K562 (cell line): ENCODE data around the gene NOTO. TPM values are rescaled to one million over a fixed set of nuclear protein-coding genes. Genes with fewer than 3 reads are reported as not detected.

Experiments
- CHD2 ChIP-seq: IDR thresholded peaks from 2 replicates; pipeline ENCODE4 v1.6.1; 2011; ENCODE audit warnings: low read depth, low read length
- EZH2 ChIP-seq: IDR thresholded peaks from 2 replicates; pipeline ENCODE4 v1.6.1; 2012; ENCODE audit warnings: low read depth, mild to moderate bottlenecking, inconsistent platforms, low read length, borderline replicate concordance
- HDAC1 ChIP-seq, 2 experiments: fragments of 450-650 bp; IDR thresholded peaks; 2 replicates each; pipeline ENCODE4 v1.6.1; 2016 to 2017; ENCODE audit warnings: inconsistent platforms in 1 of 2, mild to moderate bottlenecking in 1 of 2, moderate library complexity in 1 of 2
- HLTF ChIP-seq: fragments of 450-650 bp; IDR thresholded peaks from 2 replicates; pipeline ENCODE4 v1.6.1; 2016
- HMGN3 ChIP-seq: IDR thresholded peaks from 2 replicates; pipeline ENCODE4 v1.6.1; 2011; ENCODE audit warnings: borderline replicate concordance, low read depth, mild to moderate bottlenecking, mixed read lengths, low read length; ENCODE audit not compliant: insufficient read length; ENCODE audit errors: extremely low read depth
- JUND ChIP-seq, 2 experiments: IDR thresholded peaks; 2 replicates in 1 of 2; 3 replicates in 1 of 2; pipeline ENCODE4 v1.6.1; 2011; ENCODE audit warnings: borderline replicate concordance in 2 of 2, low read depth in 2 of 2, low read length in 2 of 2, improper control_type of control experiment in 1 of 2, missing biosample characterization in 1 of 2, missing genetic modification characterization in 1 of 2, missing genetic modification reagents in 1 of 2
- POLR2G ChIP-seq: fragments of 200-400 bp; formaldehyde crosslinking; IDR thresholded peaks from 2 replicates; pipeline ENCODE4 v1.6.1; 2017; ENCODE audit warnings: low read depth, mild to moderate bottlenecking, antibody characterized with exemption, low read length, moderate library complexity
- SAFB2 ChIP-seq: fragments of 200-400 bp; formaldehyde crosslinking; IDR thresholded peaks from 2 replicates; pipeline ENCODE4 v1.6.1; 2018; ENCODE audit warnings: borderline replicate concordance, low read length, low read depth, moderate library complexity; ENCODE audit not compliant: severe bottlenecking
- SPI1 ChIP-seq: IDR thresholded peaks from 2 replicates; pipeline ENCODE4 v1.6.1; 2011; ENCODE audit warnings: low read depth, low read length, control low read depth, borderline replicate concordance
- SRF ChIP-seq, 2 experiments: fragments of 250-450, 450-650 bp in 1 of 2; sonication (Bioruptor Pico) in 1 of 2; sonication (generic) in 1 of 2; formaldehyde crosslinking; IDR thresholded peaks; 2 replicates each; pipeline versions ENCODE4 v1.5.0 to v1.5.1; 2020 to 2022; ENCODE audit warnings: mild to moderate bottlenecking in 1 of 2, missing genetic modification reagents in 1 of 2
- SRSF3 ChIP-seq: fragments of 200-400 bp; formaldehyde crosslinking; IDR thresholded peaks from 2 replicates; pipeline ENCODE4 v1.6.1; 2016; ENCODE audit warnings: mild to moderate bottlenecking, low read length, moderate library complexity; ENCODE audit not compliant: insufficient read depth
- TRIM24 ChIP-seq, 2 experiments: fragments of 450-650 bp; IDR thresholded peaks; 2 replicates each; pipeline ENCODE4 v1.6.1; 2016
- ZNF165 ChIP-seq: fragments of 250-450 bp; sonication (Bioruptor Pico); IDR thresholded peaks from 2 replicates; pipeline ENCODE4 v1.4.0; 2020; ENCODE audit warnings: borderline replicate concordance
- ZNF384 ChIP-seq: IDR thresholded peaks from 2 replicates; pipeline ENCODE4 v1.6.1; 2012; ENCODE audit warnings: low read depth, low read length, improper control_type of control experiment
- polyA plus RNA-seq, 8 experiments: library from polyadenylated mRNA; depleted of rRNA in 4 of 8; stranded (reverse) in 5 of 8; unstranded in 3 of 8; fragments of >200 nt; fragmentation: Nextera tagmentation in 2 of 8; fragmentation: Illumina TruSeq in 1 of 8; extraction: Ambion mirVana in 2 of 8; extraction: Trizol in 1 of 8; gene quantifications; 2 replicates each; pipeline versions ENCODE4 v1.2.1 to v1.2.3, GENCODE V29; 2011 to 2014; ENCODE audit warnings: inconsistent platforms in 1 of 8, missing spikeins in 1 of 8
- total RNA-seq, 7 experiments: library from RNA; depleted of rRNA in 6 of 7; stranded (reverse); fragments of >200 nt in 6 of 7; fragmentation: Illumina TruSeq in 2 of 7; extraction: Trizol in 2 of 7; gene quantifications; 2 replicates each; pipeline versions ENCODE4 v1.2.1 to v1.2.3, GENCODE V29; 2011 to 2021; ENCODE audit warnings: low replicate concordance in 1 of 7
- TF ChIP-seq, protein P1 (sequence below), 3 experiments: fragments of 200-800 bp in 1 of 3; fragments of 250-450 bp in 1 of 3; fragments of 450-650 bp in 1 of 3; sonication (Bioruptor Pico) in 1 of 3; sonication (Bioruptor generic) in 1 of 3; formaldehyde crosslinking in 1 of 3; IDR thresholded peaks; 2 replicates each; pipeline versions ENCODE4 v1.6.1 to v1.8.0; 2016 to 2022; ENCODE audit warnings: mild to moderate bottlenecking in 2 of 3, missing genetic modification characterization in 2 of 3, missing compliant biosample characterization in 1 of 3, moderate library complexity in 1 of 3
- TF ChIP-seq, protein P2 (sequence below): sonication (generic); formaldehyde crosslinking; IDR thresholded peaks from 2 replicates; pipeline ENCODE4 v1.8.0; 2022; ENCODE audit warnings: mild to moderate bottlenecking, missing genetic modification reagents
- TF ChIP-seq, protein P3 (sequence below), 3 experiments: IDR thresholded peaks in 2 of 3; conservative IDR thresholded peaks in 1 of 3; 2 replicates each; pipeline ENCODE4 v1.5.1; 2011 to 2012; ENCODE audit warnings: low read length in 3 of 3, mild to moderate bottlenecking in 3 of 3, control low read depth in 2 of 3, improper control_type of control experiment in 1 of 3, inconsistent platforms in 1 of 3, low read depth in 1 of 3, mixed read lengths in 1 of 3, moderate library complexity in 1 of 3; ENCODE audit not compliant: insufficient read depth in 2 of 3
- TF ChIP-seq, protein P4 (sequence below): sonication (generic); formaldehyde crosslinking; IDR thresholded peaks from 2 replicates; pipeline ENCODE4 v1.8.1; 2023; ENCODE audit warnings: mild to moderate bottlenecking, missing genetic modification reagents

NOTO gene
- total and polyA plus RNA-seq, 9 of the 15 experiments (the other 6 are each of a cell fraction or from before 2014, with no cell fraction given): not detected

DNA sequence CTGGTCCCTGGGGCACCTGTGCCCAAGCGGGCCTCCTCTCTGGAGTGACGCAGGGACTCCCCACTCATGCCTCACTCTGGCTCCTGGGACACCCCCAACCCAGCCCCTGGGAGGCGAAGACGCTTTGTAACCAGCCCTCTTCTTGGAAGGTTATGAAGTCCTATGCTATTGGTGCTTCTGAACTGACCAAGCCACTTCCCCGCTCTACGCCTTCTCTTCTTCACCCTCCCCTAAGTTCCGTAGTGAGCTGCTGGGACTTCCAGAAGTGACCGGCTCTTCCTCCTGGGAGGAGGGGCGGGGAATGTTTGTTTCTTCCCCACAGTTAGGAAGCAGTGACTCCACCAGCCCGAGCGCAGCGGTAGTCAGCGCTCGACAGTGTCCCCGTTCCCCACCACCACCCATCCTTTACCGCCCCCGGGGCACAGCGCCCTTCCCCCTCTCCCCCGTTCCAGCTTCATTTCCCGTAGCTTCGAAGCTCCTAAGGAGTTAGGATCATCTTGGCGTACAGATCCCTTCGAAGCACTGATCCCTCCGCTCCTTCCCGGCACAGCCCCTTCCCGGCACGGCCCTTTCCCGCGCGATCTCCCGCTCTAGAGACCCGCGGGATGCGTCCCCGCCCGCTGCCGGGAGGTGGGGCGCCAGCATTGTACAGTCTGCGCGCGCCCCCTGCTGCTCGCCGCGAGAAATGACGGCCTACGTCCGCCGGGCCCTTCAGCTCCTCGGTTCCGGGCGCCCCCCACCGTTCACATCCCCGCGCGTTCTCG is 25.3 kb upstream of the NOTO start (continued):
- TF ChIP-seq, protein P1, sequence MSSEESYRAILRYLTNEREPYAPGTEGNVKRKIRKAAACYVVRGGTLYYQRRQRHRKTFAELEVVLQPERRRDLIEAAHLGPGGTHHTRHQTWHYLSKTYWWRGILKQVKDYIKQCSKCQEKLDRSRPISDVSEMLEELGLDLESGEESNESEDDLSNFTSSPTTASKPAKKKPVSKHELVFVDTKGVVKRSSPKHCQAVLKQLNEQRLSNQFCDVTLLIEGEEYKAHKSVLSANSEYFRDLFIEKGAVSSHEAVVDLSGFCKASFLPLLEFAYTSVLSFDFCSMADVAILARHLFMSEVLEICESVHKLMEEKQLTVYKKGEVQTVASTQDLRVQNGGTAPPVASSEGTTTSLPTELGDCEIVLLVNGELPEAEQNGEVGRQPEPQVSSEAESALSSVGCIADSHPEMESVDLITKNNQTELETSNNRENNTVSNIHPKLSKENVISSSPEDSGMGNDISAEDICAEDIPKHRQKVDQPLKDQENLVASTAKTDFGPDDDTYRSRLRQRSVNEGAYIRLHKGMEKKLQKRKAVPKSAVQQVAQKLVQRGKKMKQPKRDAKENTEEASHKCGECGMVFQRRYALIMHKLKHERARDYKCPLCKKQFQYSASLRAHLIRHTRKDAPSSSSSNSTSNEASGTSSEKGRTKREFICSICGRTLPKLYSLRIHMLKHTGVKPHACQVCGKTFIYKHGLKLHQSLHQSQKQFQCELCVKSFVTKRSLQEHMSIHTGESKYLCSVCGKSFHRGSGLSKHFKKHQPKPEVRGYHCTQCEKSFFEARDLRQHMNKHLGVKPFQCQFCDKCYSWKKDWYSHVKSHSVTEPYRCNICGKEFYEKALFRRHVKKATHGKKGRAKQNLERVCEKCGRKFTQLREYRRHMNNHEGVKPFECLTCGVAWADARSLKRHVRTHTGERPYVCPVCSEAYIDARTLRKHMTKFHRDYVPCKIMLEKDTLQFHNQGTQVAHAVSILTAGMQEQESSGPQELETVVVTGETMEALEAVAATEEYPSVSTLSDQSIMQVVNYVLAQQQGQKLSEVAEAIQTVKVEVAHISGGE (CRISPR knock-in tag; IDR thresholded peaks at IDR 0.05): peak in 1 of 3 experiments; percentile 19; a peak in 1 of 6 replicates
- TF ChIP-seq TRIM24 (IDR thresholded peaks at IDR 0.05): peak; percentile 67 to 72
- TF ChIP-seq JUND (IDR thresholded peaks at IDR 0.05; ENCODE audit: borderline replicate concordance, low read depth, low read length): 0 out of 2 replicates have a peak, but pooled peaks have one; percentile 38
- no peak; the same call in 2 of the 3 replicates for TF ChIP-seq JUND (tag; IDR thresholded peaks at IDR 0.05; ENCODE audit: borderline replicate concordance, low read depth, low read length)
- TF ChIP-seq, protein P2, sequence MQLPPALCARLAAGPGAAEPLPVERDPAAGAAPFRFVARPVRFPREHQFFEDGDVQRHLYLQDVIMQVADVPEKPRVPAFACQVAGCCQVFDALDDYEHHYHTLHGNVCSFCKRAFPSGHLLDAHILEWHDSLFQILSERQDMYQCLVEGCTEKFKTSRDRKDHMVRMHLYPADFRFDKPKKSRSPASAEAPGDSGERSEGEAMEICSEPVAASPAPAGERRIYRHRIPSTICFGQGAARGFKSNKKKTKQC (CRISPR knock-in tag): peak; percentile 38; the same call in 1 of the 2 replicates
- no peak for TF ChIP-seq SRSF3
- no peak for TF ChIP-seq SAFB2
- 0 out of 2 replicates have a peak, but pooled peaks have one; percentile 49 for TF ChIP-seq HLTF
- no peak for TF ChIP-seq EZH2
- peak; percentile 75 for TF ChIP-seq CHD2
- TF ChIP-seq SPI1: peak; percentile 1; the same call in 1 of the 2 replicates
- TF ChIP-seq, protein P3, sequence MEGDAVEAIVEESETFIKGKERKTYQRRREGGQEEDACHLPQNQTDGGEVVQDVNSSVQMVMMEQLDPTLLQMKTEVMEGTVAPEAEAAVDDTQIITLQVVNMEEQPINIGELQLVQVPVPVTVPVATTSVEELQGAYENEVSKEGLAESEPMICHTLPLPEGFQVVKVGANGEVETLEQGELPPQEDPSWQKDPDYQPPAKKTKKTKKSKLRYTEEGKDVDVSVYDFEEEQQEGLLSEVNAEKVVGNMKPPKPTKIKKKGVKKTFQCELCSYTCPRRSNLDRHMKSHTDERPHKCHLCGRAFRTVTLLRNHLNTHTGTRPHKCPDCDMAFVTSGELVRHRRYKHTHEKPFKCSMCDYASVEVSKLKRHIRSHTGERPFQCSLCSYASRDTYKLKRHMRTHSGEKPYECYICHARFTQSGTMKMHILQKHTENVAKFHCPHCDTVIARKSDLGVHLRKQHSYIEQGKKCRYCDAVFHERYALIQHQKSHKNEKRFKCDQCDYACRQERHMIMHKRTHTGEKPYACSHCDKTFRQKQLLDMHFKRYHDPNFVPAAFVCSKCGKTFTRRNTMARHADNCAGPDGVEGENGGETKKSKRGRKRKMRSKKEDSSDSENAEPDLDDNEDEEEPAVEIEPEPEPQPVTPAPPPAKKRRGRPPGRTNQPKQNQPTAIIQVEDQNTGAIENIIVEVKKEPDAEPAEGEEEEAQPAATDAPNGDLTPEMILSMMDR (IDR thresholded peaks at IDR 0.05 in 2 of 3, conservative IDR thresholded peaks at IDR 0.05 in 1 of 3; ENCODE audit: insufficient read depth in 2 of 3, low read depth in 1 of 3, low read length in 3 of 3): peak; percentile 95 to 99 (median 99)
- TF ChIP-seq ZNF384: 0 out of 2 replicates have a peak, but pooled peaks have one; percentile 26
- TF ChIP-seq, protein P4, sequence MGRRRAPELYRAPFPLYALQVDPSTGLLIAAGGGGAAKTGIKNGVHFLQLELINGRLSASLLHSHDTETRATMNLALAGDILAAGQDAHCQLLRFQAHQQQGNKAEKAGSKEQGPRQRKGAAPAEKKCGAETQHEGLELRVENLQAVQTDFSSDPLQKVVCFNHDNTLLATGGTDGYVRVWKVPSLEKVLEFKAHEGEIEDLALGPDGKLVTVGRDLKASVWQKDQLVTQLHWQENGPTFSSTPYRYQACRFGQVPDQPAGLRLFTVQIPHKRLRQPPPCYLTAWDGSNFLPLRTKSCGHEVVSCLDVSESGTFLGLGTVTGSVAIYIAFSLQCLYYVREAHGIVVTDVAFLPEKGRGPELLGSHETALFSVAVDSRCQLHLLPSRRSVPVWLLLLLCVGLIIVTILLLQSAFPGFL (CRISPR knock-in tag): peak; percentile 78; the same call in 1 of the 2 replicates
- TF ChIP-seq SRF (CRISPR knock-in tag; IDR thresholded peaks at IDR 0.05): peak in 1 of 2 experiments; percentile 37; a peak in 1 of 4 replicates
- TF ChIP-seq POLR2G: peak; percentile 62
- no peak for TF ChIP-seq ZNF165 (CRISPR knock-in tag)
- TF ChIP-seq HDAC1 (IDR thresholded peaks at IDR 0.05): 0 out of 4 replicates have a peak, but pooled peaks of 1 of the 2 experiments have one; percentile 29
- TF ChIP-seq HMGN3: peak; percentile 61
